GM12891 (cell line): Measurements from ENCODE around the gene ASIC2.

Experiments used
- POLR2AphosphoS5 ChIP-seq: IDR thresholded peaks from 2 replicates; pipeline ENCODE4 v1.6.1; 2011; ENCODE audit warnings: low read depth, low read length, control low read depth
- TAF1 ChIP-seq: IDR thresholded peaks from 2 replicates; pipeline ENCODE4 v1.6.1; 2011; ENCODE audit warnings: low read depth, low read length, control low read depth

DNA sequence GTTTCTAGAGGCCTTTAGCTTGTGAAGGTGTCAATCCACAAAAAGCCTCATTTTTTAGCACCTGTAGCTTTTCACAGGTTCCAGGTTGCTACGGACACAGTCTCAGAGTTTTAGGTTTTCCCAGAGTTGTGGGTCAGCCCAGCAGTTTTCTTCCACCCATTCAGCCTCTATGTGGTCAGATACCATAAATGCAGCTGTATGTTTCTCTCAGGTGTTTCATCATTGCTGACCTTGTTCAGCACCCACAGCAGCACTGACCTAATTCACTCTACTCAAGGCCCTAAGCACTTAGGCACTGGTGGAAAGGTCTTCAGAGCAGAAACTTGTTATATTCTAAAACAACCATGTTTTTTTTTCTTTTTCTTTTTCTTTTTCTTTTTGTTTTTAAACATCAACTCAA is 316.5 kb downstream of the ASIC2 start:
- TF ChIP-seq POLR2AphosphoS5 (no peak), TAF1 (no peak)
